GM19035 (cell line): ENCODE data around the gene SDF4.

Experiments
- ATAC-seq: cut with Tn5 transposase; IDR thresholded peaks from one replicate; pipeline ENCODE4 v1.9.1; 2021; ENCODE audit not compliant: unreplicated experiment

Gene SDF4

DNA sequence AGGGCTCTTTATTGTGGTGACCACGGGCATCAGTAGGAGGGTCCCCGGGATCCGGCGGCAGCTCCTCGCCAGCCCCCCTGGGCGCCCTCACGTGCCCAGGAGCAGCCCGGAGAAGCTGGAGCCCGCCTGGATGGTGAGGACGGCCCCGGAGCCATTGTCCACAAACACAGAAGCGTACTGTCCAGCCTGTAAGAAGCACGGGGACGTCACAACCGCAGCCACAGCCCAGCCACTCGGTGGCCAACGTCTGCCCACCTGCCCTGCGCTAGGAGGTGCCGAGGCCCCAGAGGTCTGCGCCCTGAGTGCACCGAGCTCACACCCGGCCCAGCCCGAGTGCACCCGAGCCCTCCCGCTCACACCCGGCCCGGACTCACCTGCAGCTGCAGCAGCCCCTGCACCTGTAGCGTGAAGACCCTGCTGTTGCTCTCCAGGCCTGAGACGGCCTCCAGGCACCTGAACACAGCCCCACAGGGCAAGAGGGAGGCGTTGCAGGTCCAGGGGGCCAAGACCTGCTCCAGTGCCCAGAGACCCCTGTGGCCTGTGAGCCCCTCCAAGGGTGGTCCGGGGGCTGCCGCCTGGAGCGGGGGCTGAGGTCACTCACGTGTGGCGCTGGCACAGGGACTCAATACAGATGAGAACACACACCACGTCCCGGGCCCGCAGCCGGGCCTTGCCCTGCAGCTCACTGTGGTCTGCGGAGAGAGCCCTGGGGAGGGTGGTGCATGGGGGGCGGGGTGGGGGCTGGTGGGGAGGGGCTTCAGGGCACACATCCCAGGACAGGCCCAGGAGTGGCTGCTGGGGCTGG, 10.9 kb upstream of the SDF4 start:
- ATAC-seq = no peak

GRCh38 chr1:1241588-1242219, 9.9 kb upstream of the SDF4 start:
- ATAC-seq = no peak

DNA sequence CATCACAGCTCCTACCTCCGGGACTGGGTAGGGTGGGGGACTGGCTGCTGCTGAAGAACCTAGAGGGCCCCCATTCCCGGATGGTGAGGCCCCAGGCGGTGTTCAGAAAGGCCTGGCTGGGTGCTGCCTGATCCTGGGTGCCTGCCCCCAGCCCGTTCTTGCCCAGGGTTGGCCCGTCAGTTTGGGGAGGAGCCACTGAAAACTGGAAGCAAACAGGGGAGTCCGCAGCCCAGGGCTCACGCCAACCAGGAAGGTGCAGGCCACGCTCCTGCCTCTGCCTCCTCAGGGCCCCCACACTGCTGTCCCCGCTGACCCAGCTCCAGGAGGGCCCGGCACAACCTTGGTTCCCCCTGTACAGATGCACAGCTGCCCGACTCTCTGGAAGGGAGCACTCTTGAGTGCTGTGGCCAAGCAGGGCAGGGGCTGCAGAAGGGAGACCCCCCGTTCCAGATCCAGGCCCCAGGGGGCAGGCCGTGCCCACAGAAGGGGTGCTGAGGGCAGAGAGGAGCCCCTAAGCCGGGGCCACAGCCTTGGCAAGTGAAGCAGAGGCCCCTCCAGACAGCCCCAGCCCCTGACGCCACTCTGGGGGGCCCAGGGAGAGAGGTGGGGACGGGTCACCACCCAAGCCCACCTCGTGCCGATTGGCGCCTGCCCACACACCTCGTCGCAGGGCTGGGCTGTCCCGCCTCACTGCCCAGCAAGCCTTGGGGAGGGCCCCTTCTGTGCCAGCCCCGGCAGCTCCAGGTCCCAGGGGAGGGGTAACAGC, 9.2 kb upstream of the SDF4 start:
- no peak for ATAC-seq

DNA sequence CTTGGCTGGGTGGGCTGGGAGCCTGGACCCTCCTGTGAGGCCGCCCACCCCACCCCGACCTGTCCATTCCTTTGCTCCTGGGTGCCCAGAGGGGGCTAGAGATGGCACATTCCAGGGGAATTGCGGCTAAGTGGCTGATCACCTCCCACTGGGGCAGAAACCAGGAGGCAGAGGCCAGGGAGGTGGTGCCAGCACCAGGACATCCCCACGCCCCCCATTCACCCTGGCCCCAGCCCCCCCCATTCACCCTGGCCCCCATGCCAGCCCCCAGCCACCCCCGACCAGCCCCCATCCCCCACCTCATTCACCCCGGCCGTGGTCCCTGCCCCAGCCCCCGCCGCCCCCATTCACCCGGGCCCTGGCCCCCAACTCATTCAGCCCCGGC, 8.5 kb upstream of the SDF4 start:
- ATAC-seq = no peak

- no peak for ATAC-seq
These were observed 8.0 kb upstream of the SDF4 start for GRCh38 chr1:1239614-1240347.

DNA sequence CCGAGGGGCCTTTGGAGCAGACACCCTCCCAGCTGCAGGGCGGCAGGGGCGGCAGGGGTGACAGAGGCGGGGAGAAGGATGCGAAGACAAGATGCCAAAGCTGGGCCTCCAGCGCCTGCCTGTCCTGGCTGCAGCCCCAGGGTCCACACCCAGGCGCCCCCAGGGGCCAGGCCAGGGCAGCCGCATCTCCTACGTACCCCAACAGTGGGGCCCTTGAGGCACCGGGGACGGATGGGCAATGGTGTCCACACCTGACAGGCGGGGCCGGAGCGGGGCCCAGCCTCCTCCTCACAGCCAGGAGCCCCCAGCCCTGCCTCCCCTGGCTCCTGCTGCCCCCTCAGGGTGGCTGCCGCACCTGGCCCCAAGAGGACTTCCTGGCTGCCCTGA, 7.4 kb upstream of the SDF4 start:
- no peak for ATAC-seq

GRCh38 chr1:1238702-1239178, 6.9 kb upstream of the SDF4 start:
- ATAC-seq = no peak

DNA sequence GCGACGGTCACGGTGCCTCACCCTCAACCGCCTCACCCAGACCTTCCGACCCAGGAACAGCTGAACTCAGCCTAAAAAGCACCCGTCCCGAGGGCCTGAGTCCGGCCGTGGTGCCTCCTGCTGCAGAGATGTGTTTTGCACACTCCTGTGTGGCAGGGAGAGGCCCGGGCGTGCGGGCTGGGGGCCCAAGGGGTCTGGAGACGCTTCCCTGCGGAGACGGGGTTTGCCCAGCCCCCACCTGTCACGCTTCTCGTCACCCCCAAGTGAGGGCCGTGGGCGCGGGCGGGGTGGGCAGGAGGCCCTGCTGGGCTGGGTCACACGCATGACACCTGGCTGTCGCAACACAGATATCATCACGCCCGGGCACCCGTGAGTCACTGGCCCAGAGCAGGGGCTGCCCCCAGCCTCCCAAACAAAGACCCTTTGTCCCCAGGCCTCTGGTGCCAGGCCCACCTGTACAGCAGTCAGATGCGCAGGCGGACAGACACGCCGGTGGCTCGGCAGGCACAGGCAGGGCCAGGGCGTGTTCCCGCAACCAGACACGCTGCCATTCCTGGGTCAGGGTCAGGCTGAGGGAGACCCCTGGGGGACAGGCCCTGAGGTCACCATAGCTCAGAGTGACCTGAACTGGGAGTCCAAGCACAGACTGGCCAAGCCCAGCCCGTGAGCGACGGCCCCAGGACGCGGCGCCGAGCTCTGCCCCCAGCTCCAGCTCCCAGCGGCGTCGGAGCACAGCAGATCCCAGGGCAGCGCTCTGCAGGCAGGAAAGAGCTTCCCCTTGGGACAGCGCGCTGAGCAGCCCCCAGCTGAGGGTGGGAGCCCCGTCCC, 6.3 kb upstream of the SDF4 start:
- no peak for ATAC-seq

- ATAC-seq = no peak
These were observed 5.4 kb upstream of the SDF4 start for GRCh38 chr1:1236945-1237873.

- ATAC-seq = no peak
These were observed 4.5 kb upstream of the SDF4 start for GRCh38 chr1:1236176-1236763.

DNA sequence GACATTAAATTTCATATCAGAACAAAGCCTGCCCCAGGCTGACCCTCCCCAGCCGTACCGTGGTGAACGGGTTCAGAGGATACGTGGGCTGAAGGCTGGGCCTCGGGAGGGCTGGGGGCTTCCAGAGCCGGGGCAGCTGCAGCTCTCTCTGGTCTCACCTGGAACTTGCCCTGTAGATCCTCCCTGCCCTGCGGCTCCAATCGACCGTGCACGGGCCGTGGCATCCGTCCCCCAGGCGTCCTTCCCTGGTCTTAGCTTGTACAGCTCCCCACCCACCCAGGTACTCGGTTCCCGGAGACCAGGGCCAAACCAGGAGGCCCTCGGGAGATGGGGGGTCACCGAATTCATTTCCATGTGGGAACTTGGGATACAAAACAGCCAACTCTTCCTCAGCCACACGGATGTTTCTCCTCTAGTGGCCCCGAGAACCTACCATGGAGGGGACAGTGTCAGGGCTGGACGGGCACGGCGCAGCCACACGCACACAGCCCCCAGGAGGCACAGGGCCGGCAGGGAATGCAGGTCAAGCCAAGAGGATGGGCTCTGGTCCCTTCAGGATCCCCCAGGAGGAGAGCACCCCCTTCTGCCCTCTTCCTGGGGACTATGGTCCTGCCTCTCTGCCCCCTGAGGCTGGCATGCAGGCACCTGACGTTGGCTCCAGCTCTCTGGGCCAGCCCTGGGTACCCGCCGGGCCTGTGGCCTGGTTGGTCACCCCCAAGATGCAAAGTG, 3.4 kb upstream of the SDF4 start:
- ATAC-seq = no peak

DNA sequence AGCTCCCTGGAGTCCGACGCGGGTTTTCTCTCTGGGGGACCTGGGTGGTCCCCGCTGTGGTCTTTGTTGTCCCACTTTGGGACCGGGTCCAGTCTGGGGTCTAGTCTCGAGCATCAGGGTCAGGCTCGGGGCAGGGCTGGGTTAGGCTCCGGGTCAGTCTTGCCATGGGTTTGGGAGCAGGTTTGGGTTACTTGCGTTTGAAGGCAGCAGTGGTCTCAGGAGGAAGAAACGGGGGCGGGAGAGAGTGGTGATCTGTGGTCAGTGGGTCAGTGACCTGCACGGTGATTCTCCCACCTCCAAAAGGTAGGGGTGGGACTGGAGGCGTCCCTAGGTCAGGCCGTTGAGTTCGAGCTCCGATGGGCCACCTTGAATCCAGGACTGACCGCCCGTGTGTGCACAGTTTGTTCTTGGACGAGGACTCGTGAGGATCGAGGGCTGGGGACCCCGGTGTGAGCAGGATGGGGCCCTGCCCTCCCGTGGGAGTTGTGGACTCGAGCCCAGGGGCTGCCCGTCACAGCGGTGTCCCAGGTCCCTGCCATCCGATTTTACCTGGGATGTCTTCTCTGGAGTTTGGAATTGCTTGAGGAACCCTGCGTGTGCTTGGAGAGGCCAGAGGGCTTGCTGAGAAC, 2.5 kb upstream of the SDF4 start:
- ATAC-seq = no peak

DNA sequence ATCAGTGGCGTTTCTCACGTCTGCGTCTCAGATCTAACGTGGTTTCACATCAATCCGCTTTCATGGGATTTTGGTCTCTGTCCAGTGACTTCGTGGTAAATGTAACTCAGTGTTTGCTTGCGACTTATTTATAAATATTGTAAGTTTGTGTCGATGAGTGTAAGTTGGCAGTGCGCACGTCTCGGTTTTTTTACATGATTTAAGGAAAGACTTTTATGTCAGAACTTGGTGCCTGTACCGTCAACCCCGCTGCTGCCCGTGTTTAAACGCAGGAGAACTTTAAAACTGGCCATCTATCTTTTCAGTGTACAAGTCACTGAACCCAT, 1.7 kb upstream of the SDF4 start:
- no peak for ATAC-seq

DNA sequence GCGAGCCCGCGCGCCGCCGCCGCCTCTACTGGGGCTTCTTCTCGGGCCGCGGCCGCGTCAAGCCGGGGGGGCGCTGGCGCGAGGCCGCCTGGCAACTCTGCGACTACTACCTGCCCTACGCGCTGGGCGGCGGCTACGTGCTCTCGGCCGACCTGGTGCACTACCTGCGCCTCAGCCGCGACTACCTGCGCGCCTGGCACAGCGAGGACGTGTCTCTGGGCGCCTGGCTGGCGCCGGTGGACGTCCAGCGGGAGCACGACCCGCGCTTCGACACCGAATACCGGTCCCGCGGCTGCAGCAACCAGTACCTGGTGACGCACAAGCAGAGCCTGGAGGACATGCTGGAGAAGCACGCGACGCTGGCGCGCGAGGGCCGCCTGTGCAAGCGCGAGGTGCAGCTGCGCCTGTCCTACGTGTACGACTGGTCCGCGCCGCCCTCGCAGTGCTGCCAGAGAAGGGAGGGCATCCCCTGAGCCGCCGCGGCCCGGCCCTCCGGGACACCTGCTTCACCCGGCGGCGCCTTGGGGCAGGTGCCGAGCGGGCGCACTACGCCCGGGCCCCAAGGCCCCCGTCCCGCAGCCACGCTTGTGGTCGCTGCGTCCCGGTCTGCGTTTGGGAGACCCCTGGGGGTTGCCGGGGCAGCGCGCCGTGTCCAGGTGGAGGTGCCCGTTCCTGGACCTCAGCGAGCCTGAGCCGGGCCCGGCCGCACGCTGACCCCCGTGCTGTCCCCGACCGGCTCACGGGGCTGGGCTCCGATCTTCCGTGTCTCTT, 1.2 kb upstream of the SDF4 start:
- ATAC-seq = no peak

- no peak for ATAC-seq
These were observed 501 bp upstream of the SDF4 start, which contains the start of gene B3GALT6 for GRCh38 chr1:1232208-1232795. Gene B3GALT6 (plus strand): TSS chr1:1232237. CDS start chr1:1232279, 42 bp downstream.

GRCh38 chr1:1230656-1231399, 973 bp downstream of the SDF4 start:
- ATAC-seq = no peak
